Natural killer cell treated with Interleukin-12 subunit alpha and Interleukin-12 subunit beta and Interleukin-15 and Interleukin-18, amount 100 ng/mL, for 72 hours (primary cell): Measurements from ENCODE around the gene ELMOD3. TPM values are rescaled to one million over a fixed set of nuclear protein-coding genes. Genes with fewer than 3 reads are reported as not detected.
"Not testable (repeated sequence)": the region's sequence is repeated elsewhere in the genome, so short reads cannot be mapped to it uniquely, and the experiment has no call there.

ENCODE experiments used
- ATAC-seq, 2 donors: fragments of 150-1000 bp; cut with Tn5 transposase in 1 of 2; sonication (Bioruptor Pico), chemical (Tn5 transposase) in 1 of 2; 2 replicates each; pipeline ENCODE4 v1.10.0; 2021
- DNase-seq: peaks from one replicate; pipeline ENCODE4 v3.0.0; 2022; ENCODE audit warnings: low spot score
- H3K27ac Mint-ChIP-seq, 2 donors: 1 replicate in 1 of 2; 2 replicates in 1 of 2; pipeline ENCODE4 v1.8.0; 2022; ENCODE audit warnings: mixed read lengths in 2 of 2, mild to moderate bottlenecking in 1 of 2, moderate library complexity in 1 of 2
- H3K27me3 Mint-ChIP-seq, 2 donors: 1 replicate in 1 of 2; 2 replicates in 1 of 2; pipeline ENCODE4 v1.8.0; 2022; ENCODE audit warnings: mixed read lengths in 2 of 2
- H3K36me3 Mint-ChIP-seq: one replicate; pipeline ENCODE4 v1.8.0; 2022; ENCODE audit warnings: mixed read lengths
- H3K4me1 Mint-ChIP-seq, 2 donors: 1 replicate in 1 of 2; 2 replicates in 1 of 2; pipeline ENCODE4 v1.8.0; 2022; ENCODE audit warnings: low read depth in 2 of 2, mixed read lengths in 2 of 2, mild to moderate bottlenecking in 1 of 2
- H3K4me3 Mint-ChIP-seq: one replicate; pipeline ENCODE4 v1.8.0; 2022; ENCODE audit warnings: mixed read lengths
- H3K9me3 Mint-ChIP-seq: 2 replicates; pipeline ENCODE4 v1.8.0; 2022; ENCODE audit warnings: mixed read lengths
- total RNA-seq, 2 donors: library from RNA; stranded (reverse); gene quantifications; one replicate each; pipeline ENCODE4 v1.2.3, GENCODE V29; 2022

The ELMOD3 gene
- total RNA-seq, 2 donors from 2014 or later = 19.8 to 19.9 TPM

DNA sequence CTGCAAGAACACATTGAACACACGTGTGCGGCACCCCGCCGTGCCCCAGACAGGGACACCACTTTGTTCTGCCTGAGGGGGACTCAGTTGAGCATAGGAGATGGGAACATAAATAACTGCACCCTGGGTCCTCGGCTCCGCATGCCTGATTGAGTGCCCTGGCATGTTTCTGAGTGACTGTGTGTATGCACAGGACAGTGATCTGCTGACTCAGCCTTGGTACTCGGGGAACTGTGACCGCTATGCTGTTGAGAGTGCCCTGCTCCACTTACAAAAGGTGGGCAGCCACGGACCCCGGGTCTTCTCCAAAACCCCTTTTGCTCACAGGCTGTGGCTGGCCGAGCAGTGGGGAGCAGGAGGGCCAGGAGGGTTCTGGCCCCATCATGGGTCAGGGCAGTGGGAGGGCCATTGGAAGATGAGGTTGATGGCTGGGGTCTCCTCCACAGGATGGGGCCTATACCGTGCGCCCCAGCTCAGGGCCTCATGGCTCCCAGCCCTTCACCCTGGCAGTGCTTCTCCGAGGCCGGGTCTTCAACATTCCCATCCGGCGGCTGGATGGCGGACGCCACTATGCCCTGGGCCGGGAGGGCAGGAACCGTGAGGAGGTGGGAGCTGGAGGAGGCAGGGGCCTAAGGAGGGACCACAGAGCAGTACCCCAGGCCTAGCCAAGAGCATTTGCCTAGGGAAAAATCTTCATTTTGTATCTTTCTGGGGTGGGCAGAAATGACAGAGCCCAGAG lies 80.8 kb downstream of the ELMOD3 start:
- Mint-ChIP-seq H3K36me3 (no peaks in the 10 kb centered on the region), H3K4me1 (peaks cover 7 to 8% of the 10 kb centered on the region in 2 donors), H3K9me3 (no peaks in the 10 kb centered on the region), H3K4me3 (no peak overlapping the region), H3K27ac (no peak overlapping the region), H3K27me3 (no peaks in the 10 kb centered on the region)
- DNase-seq = no peak
- no peak for ATAC-seq

DNA sequence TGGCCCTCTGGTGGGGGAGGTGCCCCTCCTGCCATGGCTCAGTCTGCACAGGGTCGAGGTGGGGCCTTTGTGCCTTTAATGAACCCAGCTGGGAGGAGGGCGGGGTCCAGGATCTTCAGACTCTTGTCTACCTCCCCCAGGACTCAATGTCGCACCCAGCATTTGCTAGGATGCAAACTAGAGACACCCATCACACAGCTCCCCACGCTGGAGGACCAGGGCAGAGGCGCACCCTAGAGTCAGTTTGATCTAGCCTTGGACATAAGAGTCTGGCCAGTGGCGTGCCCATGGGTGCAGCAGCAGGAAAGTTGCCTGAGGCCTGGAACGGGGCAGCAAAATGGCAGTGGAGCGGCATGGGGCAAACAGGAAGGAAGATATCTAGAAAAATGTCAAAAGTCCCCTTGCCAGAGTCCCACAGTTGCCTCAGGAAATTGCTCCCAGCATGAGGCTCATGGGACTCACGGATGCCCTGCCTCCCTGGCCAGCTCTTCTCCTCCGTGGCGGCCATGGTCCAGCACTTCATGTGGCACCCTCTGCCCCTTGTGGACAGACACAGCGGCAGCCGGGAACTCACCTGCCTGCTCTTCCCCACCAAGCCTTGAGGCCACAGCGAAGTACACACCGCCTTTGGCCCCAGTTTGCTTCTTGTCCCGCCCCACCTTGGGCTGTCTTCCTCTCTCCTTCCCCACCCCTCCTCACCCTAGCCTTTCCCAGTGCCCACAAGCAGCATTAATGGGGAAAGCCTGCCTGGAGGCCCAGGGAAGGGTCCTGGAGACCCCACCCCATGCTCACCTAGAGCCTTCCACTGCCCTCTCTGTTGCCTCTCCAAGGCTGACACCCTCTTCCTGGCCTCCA lies 81.6 kb downstream of the ELMOD3 start:
- Mint-ChIP-seq H3K4me1 (peaks cover 7 to 8% of the 10 kb centered on the region in 2 donors), H3K4me3 (peak overlapping the region; percentile 87), H3K36me3 (no peaks in the 10 kb centered on the region), H3K9me3 (no peaks in the 10 kb centered on the region), H3K27me3 (no peaks in the 10 kb centered on the region), H3K27ac (peak overlapping the region in 1 of 2 donors; percentile 88)
- DNase-seq (no peak), ATAC-seq (no peak)

DNA sequence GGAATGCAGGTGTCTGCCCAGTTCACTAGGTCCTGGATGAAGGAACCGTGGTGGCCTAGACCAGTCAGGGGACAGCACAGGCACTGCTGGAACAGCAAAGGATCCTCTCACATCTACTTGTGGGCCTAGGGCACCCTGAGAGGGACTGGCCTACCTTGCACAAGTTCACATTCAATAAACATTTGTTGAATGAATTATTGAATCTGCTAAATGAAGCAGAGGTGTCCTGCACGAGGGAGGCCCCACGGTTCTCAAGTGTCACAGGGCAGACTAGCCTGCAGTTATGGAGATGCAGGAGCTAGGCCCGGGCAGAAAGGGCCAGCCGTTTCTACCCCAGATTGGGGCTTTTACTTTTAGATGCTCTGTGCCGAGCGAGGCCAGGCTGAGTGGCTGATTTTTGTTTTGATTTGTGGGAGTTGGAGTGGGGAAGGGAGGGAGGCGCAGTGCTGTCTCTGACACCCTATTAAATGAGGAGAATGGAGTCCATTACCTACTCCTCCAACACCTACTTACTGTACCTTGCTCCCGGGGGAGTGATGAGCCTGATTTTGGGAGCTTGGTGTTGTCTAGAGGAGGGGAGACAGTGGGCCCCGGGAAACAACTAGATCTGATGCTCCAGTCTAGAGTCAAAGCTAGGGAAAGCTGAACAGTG lies 82.4 kb downstream of the ELMOD3 start:
- peaks cover 7 to 8% of the 10 kb centered on the region in 2 donors for H3K4me1 Mint-ChIP-seq
- no peaks in the 10 kb centered on the region for H3K36me3 Mint-ChIP-seq
- H3K4me3 Mint-ChIP-seq = peak overlapping the region; percentile 87
- ATAC-seq (no peak), DNase-seq (no peak)
- no peaks in the 10 kb centered on the region for H3K27me3 Mint-ChIP-seq
- no peaks in the 10 kb centered on the region for H3K9me3 Mint-ChIP-seq
- H3K27ac Mint-ChIP-seq = peak overlapping the region; percentile 88 to 90

DNA sequence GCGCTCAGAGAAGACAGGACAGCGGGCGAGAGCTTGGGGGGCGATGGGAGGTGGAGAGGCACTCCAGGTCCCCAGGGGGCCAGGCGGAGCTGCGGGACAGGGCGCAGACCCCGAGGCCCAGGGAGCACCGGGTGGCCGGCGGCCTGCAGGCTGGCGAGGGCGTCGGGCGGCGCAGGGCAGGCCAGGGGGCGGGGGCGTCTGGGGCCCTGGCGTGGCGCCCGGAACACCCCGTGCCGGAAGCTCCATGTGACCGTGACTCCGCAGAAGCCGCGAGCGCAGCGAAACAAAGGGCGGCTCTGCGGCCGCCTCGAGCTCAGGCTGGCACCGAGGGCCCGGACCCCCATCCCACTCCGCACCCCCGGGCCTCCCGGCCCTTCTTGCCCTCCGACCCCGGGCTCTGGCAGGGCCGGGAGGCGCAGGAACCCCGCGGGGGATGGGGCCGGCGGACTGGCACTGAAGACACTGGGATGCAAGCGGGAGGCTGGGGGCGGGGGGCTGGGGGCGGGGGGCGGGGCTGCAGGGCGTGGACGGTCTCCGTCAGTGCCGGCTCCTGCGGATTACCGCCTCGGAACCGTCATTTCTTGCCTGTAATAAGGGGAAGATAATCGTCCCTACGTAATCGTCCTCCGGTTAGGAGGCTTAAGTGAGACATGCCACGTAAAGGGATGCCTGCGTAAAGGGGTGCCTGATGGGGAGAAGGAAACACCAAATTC lies 83.1 kb downstream of the ELMOD3 start:
- Mint-ChIP-seq H3K36me3 (no peaks in the 10 kb centered on the region), H3K9me3 (no peaks in the 10 kb centered on the region), H3K4me3 (peak overlapping the region; percentile 87), H3K4me1 (peaks cover 7 to 8% of the 10 kb centered on the region in 2 donors), H3K27ac (peak overlapping the region; percentile 88 to 90), H3K27me3 (no peaks in the 10 kb centered on the region)
- ATAC-seq (peak; percentile 93), DNase-seq (peak; percentile 78)

DNA sequence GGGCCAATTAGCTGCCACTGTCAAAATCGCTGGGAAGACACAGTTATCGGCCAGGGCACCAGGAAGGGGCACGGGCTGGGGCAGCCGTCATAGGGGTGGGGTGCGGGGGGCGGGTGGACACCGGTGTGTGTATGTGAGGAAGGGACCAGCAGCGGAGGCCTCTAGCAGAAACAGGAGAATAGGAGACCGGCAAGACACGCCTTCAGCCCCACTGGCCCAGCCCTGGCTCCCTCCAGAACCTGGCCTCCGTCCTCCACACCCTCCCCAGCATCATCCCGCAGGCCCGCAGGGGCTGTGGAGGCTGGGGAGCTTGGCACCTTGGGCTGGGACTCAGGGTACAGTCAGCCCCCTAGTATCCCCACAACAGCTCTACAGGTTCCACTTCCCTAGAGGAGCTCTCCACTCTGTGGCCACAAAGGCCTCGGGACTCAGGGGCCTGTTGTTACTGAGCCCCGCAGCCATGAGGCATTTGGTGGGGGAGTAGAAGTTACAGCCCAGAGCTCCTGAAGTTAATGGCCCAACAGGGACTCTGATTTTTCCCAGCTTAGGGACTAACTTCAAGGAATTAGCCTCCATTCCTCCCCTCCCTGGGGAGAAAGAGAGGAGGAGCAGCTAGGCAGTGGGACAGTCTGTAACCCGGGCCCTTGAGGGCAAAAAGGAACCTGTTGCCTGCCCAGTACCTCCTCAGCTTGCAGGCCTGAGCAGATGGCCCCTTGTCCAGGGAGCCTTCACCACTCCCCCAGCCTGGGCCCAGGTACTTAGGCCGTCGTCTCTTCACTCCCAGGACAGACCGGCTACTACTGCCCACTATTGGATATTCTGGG lies 83.8 kb downstream of the ELMOD3 start:
- H3K4me3 Mint-ChIP-seq = peak overlapping the region; percentile 84
- peak; percentile 20 for DNase-seq

DNA sequence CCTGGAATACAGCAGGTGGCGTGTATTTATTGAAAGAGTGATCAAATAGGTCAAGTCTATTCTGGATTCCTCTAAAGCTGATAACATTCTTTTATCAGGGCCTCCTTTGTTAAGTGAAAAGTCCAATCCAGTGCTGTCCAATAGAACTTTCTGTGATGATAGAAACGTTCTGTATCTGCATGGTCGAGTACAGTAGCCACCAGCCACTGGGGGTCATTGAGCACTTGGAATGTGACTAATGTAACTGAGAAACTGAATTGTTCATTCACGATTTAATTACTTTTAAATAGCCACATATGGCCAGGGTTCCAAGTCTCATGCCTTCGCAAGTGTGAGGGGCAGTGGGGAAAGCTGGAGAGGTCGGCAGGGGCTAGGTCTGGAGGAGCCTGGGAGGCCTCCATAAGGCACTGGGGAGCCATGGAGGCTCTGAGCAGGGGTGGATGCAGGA lies 84.5 kb downstream of the ELMOD3 start:
- H3K4me1 Mint-ChIP-seq = peaks cover 7 to 8% of the 10 kb centered on the region in 2 donors
- H3K36me3 Mint-ChIP-seq = no peaks in the 10 kb centered on the region
- ATAC-seq (no peak), DNase-seq (peak; percentile 34)
- H3K9me3 Mint-ChIP-seq = no peaks in the 10 kb centered on the region
- H3K4me3 Mint-ChIP-seq = peak overlapping the region; percentile 41
- no peaks in the 10 kb centered on the region for H3K27me3 Mint-ChIP-seq
- peak overlapping the region; percentile 41 to 43 for H3K27ac Mint-ChIP-seq

More for the DNA sequence above, 83.8 kb downstream of the ELMOD3 start:
- no peaks in the 10 kb centered on the region for H3K36me3 Mint-ChIP-seq
- H3K4me1 Mint-ChIP-seq = peaks cover 7 to 8% of the 10 kb centered on the region in 2 donors
- peak overlapping the region; percentile 77 to 87 for H3K27ac Mint-ChIP-seq
- no peaks in the 10 kb centered on the region for H3K27me3 Mint-ChIP-seq
- ATAC-seq = no peak
- no peaks in the 10 kb centered on the region for H3K9me3 Mint-ChIP-seq

DNA sequence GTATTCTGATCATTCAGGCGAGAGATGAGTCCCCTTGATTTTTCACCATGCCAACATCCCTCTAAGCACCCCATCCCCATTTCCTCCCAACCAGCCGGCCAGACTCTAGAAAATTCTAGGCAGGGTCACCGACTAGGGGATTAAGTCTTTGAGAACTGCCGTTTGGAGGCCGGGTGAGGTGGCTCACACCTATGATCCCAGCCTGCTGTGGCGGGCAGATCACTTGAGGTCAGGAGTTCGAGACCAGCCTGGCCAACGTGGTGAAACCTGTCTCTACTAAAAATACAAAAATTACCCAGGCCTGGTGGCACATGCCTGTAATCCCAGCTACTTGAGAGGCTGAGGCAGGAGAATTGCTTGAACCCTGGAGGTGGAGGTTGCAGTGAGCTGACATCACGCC lies 85.0 kb downstream of the ELMOD3 start:
- not testable (repeated sequence) for H3K4me3 Mint-ChIP-seq, H3K27me3 Mint-ChIP-seq, H3K36me3 Mint-ChIP-seq, H3K9me3 Mint-ChIP-seq, H3K4me1 Mint-ChIP-seq, ATAC-seq
- peak; percentile 51 for DNase-seq
- peak overlapping the region; percentile 41 to 43 for H3K27ac Mint-ChIP-seq

DNA sequence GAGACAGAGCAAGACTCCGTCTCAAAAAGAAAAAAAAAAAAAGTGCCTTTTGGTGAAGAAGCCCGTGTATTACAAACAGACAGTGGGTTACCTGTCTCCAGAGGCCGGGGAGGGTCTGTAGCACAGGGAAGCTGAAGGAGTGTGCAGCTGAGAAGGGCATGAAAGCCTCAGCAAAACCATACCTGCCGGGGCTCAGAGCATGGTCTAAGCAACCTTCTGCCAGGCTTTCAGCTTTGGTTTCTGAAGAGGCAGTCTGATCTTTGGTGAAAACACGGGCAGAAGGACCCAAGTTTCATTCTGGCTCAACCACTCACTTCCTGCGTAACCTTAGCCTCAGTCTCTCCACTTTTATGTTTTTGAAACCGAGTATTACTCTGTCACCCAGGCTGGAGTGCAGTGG lies 85.4 kb downstream of the ELMOD3 start:
- ATAC-seq (no peak), DNase-seq (peak; percentile 13)
- Mint-ChIP-seq H3K36me3 (no peaks in the 10 kb centered on the region), H3K27me3 (no peaks in the 10 kb centered on the region), H3K9me3 (no peaks in the 10 kb centered on the region), H3K27ac (peak overlapping the region in 1 of 2 donors; percentile 33), H3K4me1 (peaks cover 7 to 8% of the 10 kb centered on the region in 2 donors), H3K4me3 (peak overlapping the region; percentile 20)

DNA sequence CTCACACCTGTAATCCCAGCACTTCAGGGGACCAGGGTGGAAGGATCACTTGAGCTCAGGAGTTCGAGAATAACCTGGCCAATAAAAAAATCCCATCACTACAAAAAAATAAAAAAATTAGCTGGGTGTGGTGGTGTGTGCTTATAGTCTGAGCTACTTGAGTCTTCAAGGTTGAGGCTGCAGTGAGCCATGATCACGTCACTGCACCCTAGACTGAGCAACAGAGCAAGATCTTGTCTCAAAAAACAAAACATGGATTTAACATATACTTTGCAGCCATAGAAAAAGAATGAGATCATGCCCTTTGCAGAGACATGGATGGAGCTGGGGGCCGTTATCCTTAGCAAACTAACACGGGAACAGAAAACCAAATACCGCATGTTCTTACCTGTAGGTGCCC lies 86.2 kb downstream of the ELMOD3 start:
- no peak for DNase-seq

More for the DNA sequence above, 86.2 kb downstream of the ELMOD3 start:
- Mint-ChIP-seq H3K27ac (no peak overlapping the region), H3K36me3 (no peaks in the 10 kb centered on the region), H3K4me1 (peaks cover 7 to 8% of the 10 kb centered on the region in 2 donors), H3K27me3 (no peaks in the 10 kb centered on the region), H3K4me3 (no peak overlapping the region), H3K9me3 (no peaks in the 10 kb centered on the region)
- ATAC-seq = no peak

Other genes starting within 250 kb of the ELMOD3 start
- gene TCF7L1, start 221.4 kb upstream of the ELMOD3 start, total RNA-seq = under 1 TPM in 1 of 2 donors, not detected in 1; 0.14 TPM
- 100 to 1,000 TPM; 133 to 174 TPM for gene TGOLN2, start 26.8 kb upstream of the ELMOD3 start, total RNA-seq
- 10 to 100 TPM; 25.5 to 32.7 TPM for gene RETSAT, start 241 bp upstream of the ELMOD3 start, total RNA-seq
- gene CAPG, start 55.6 kb downstream of the ELMOD3 start, total RNA-seq = 10 to 100 TPM in 1 of 2 donors, 1 to 10 TPM in 1; 8.4 to 12.9 TPM
- under 1 TPM; 0.24 to 0.81 TPM for gene SH2D6, start 63.9 kb downstream of the ELMOD3 start, total RNA-seq
- 100 to 1,000 TPM; 246 to 503 TPM for gene MAT2A, start 184.4 kb downstream of the ELMOD3 start, total RNA-seq
- 10 to 100 TPM; 24.9 to 37.1 TPM for gene GGCX, start 206.7 kb downstream of the ELMOD3 start, total RNA-seq
- gene VAMP8, start 222.8 kb downstream of the ELMOD3 start, total RNA-seq = 100 to 1,000 TPM in 1 of 2 donors, 10 to 100 TPM in 1; 83.2 to 160 TPM
- 10 to 100 TPM; 30.5 to 50.7 TPM for gene VAMP5, start 229.7 kb downstream of the ELMOD3 start, total RNA-seq
- 100 to 1,000 TPM; 116 to 149 TPM for gene RNF181, start 241.0 kb downstream of the ELMOD3 start, total RNA-seq
- gene TMEM150A, start 247.9 kb downstream of the ELMOD3 start, total RNA-seq = 1 to 10 TPM; 4.7 to 6.4 TPM